Erythroblast (primary cell): ENCODE measurements around the gene PLEKHA4.
"Not testable (repeated sequence)": the region's sequence is repeated elsewhere in the genome, so short reads cannot be mapped to it uniquely, and the experiment has no call there.

Experiments used
- DNase-seq, 2 experiments: peaks; one replicate each; lab custom pipeline; 2025; lab: John Stamatoyannopoulos, UW
- GATA1 ChIP-seq: IDR thresholded peaks from 2 replicates; pipeline ENCODE4 v1.6.1; 2011; ENCODE audit warnings: low read depth, mild to moderate bottlenecking, control low read depth, low read length, moderate library complexity
- POLR2A ChIP-seq: IDR thresholded peaks from 2 replicates; pipeline ENCODE4 v1.6.1; 2011; ENCODE audit warnings: mild to moderate bottlenecking, low read length

The PLEKHA4 gene

DNA sequence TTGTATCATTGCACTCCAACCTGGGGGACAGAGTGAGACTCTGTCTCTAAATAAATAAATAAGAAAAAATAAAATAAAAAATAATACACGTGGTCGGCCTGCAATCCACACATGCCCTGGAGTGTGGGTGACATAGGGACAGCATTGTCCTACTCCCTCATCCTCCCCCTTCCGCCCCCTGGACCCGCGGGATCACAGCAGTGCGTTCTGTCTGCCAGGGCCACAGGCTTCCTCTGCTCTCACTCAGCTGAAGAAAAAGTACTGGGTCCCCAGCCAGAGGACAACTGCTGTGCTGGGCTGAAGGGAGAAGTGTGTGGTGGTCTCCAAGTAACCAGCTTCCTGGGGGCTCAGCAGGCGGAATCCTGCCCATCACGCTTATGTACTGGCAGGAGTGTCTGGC lies 63.9 kb downstream of the PLEKHA4 start:
- no peak for DNase-seq
- TF ChIP-seq POLR2A (no peak), GATA1 (no peak)

DNA sequence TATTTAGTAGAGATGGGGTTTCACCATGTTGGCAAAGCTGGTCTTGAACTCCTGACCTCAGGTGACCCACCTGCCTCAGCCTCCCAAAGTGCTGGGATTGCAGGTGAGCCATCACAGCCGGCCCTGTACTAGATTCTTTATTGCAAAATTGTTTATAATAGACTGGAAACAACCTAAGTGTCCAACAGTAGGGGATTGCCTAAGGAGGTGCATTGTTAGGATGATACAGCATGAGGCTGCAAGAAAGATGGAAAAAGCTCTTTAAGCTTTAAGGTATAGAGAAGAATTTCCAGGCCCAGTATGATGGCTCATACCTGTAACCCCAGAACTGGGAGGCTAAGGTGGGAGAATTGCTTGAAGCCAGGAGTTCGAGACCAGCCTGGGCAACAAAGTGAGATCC lies 65.8 kb downstream of the PLEKHA4 start:
- DNase-seq = no peak
- TF ChIP-seq POLR2A (no peak), GATA1 (no peak)

DNA sequence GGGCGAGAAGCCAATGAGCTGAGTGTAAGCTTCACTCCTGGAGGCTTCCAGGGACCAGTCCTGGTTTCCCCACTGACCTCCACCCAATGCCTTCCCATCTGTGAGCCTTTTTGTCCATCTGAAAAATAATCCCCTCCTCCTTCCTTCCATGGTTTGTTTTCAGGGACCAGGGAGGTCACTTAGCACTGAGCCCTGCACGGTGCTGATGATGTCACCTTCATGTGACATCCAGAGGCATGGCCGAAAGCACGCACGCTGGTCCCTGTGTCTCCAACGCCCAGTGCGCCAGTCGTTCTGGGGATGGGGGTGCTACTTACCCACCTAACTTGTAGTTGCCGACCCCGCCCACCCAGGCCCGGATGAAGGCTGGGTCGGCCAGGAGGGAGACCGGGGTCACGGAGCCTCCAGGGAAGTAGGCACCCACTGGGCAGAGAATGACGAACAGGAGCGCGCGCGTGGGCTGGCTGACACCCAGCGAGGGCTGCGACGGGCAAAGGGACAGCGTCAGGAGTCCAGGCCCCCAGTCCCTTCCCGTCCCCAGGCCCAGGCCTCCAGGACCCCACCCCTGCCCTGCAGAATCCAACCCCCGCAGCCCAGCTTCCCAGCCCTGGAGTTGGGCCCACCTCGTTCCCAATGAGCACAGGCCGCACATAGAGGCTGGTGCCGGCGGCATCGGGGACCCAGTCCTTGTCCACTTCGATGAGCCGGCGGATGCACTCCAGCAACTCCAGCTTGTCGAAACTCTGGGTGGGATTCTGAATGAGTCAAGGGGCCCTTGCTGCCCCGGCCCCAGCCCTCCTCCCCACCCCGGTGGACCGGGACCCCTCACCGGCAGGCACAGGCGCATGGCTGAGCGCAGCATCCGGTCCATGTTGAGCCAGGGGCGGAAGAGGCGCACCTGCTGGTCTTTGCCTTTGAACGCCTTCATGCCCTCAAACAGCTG lies 68.8 kb downstream of the PLEKHA4 start:
- TF ChIP-seq GATA1 (no peak), POLR2A (no peak)
- DNase-seq = no peak

DNA sequence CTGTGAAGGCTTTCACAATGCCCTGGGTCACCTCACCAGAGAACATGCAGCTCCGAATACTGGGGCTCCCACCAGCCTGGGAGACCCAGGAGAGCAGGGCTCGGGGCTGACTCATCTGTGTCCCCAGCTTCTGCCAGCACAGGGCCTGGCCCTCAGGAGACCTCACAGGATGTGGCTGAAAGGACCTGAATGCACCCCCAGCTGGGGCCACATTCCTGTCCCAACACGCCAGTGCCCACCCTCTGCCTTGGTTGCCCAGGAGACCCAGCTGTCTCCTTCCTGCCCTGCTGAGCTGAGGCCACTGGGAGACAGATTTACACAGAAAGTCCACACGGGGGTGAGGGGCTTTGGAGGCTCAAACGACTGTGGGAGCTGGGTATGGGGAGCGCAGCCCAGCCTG lies 69.5 kb downstream of the PLEKHA4 start:
- TF ChIP-seq POLR2A = no peak
- no peak for TF ChIP-seq GATA1
- no peak for DNase-seq

- TF ChIP-seq GATA1 = no peak
- TF ChIP-seq POLR2A = no peak
- no peak for DNase-seq
These were observed 71.3 kb downstream of the PLEKHA4 start for GRCh38 chr19:48797103-48797502.

- DNase-seq = no peak
- TF ChIP-seq GATA1 (no peak), POLR2A (no peak)
These were observed 71.9 kb downstream of the PLEKHA4 start for GRCh38 chr19:48796298-48797083.

GRCh38 chr19:48795685-48796070 lies 72.7 kb downstream of the PLEKHA4 start:
- no peak for DNase-seq
- TF ChIP-seq POLR2A (no peak), GATA1 (no peak)

DNA sequence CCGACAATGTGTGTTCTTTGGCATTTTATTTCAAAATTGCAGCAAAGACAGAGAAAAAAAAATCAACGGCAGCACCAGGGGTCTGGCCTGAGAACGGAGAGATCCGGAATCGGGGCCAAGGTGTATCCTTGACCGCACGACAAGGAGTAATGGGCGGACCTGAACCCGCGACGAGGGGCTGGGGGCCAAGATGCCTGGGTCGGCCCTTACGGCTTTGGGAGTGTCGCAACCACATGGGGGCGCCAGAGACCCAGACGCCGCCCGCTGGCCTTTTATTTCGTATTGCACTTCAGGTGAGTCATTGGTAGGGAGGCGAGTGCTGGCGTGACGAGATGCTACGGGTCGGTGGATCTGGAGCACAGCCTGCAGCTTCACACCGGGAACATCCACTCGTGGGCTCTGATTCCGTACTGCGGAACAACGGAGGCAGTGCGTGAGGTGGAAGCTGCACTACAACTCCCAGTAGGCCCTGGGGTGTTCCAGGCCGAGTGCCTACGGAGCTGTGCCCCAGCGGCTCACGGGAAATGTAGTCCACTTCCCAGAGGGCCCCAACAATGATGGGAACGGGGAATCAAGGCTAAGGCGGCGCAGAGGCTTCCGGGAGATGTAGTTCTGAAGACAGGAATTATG lies 73.2 kb downstream of the PLEKHA4 start:
- peak; percentile 89 to 95 for DNase-seq
- TF ChIP-seq POLR2A (no peak), GATA1 (no peak)

- no peak for DNase-seq
- TF ChIP-seq POLR2A (no peak), GATA1 (no peak)
These were observed 74.1 kb downstream of the PLEKHA4 start for GRCh38 chr19:48794291-48794690.

DNA sequence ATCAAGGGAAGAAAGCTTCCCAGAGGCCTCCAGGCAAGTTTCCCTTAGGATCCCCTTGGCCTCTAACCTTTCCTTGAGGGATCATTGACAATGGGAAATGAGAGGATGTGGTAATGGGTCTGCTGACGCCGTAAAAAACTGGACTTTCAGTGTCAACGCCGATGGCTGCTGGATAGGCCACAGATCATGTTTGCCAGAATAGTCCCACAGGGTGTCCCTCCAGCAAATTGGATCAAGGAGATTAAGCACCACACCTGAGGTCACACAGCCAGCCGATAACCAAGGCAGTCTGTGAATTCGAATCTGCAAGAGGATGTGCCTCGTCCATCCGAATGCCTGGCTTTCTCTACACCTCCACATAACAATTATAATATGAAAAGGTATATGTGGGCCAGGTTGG lies 75.1 kb downstream of the PLEKHA4 start:
- no peak for TF ChIP-seq GATA1
- TF ChIP-seq POLR2A = no peak
- DNase-seq = no peak

DNA sequence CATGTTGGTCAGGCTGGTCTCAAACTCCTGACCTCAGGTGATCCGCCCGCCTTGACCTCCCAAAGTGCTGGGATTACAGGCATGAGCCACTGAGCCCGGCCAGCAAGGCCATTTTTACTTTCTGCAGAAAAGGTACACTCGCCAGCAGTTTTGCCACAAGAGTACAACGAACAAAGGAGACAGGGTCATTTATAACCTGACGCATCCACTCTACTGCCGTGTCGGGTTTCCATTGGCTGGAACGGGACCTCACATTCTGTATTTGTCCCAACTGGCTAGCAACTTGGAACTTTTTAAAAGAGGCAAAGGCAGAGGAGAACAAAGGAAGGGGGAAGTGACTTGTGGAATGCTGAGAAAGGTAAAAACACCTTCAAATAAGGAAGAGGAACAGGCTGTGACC lies 81.1 kb downstream of the PLEKHA4 start:
- not testable (repeated sequence) for DNase-seq
